ENCODE measurements around the gene ARID2. TPM values are rescaled to one million over a fixed set of nuclear protein-coding genes. Genes with fewer than 3 reads are reported as not detected.

Gene ARID2
- total RNA-seq, 2 experiments from 2014 or later: 33.2 to 33.4 TPM

GRCh38 chr12:45893240-45893639 is 163.7 kb downstream of the ARID2 start:
- TF ChIP-seq CTCF (IDR thresholded peaks at IDR 0.05): no peak

GRCh38 chr12:45895961-45896360 is 166.5 kb downstream of the ARID2 start:
- Mint-ChIP-seq H3K27ac (no peak overlapping the region), H3K9me3 (peaks cover 3% of the 10 kb centered on the region), H3K36me3 (ENCODE audit: low read depth) (peaks cover 50% of the 10 kb centered on the region), H3K27me3 (no peaks in the 10 kb centered on the region), H3K4me1 (ENCODE audit: low read depth) (peaks cover 28% of the 10 kb centered on the region), H3K4me3 (no peak overlapping the region)
- ChIA-PET POLR2A (no interaction called here), CTCF (interaction anchor here (1.4 kb wide), 1 partner anchor 352 kb away, joined by 3 read pairs; no protein-coding TSS in a partner anchor)
- intact Hi-C loops (cut with micrococcal nuclease): no loop called here
- TF ChIP-seq CTCF (IDR thresholded peaks at IDR 0.05): no peak
- no peak for ATAC-seq
- DNase-seq: no peak

More at GRCh38 chr12:45893240-45893639, 163.7 kb downstream of the ARID2 start:
- ATAC-seq: peak; percentile 45
- H3K9me3 Mint-ChIP-seq: peaks cover 3% of the 10 kb centered on the region
- peaks cover 43% of the 10 kb centered on the region for H3K36me3 Mint-ChIP-seq (ENCODE audit: low read depth)
- peaks cover 28% of the 10 kb centered on the region for H3K4me1 Mint-ChIP-seq (ENCODE audit: low read depth)
- H3K27ac Mint-ChIP-seq: no peak overlapping the region
- intact Hi-C loops (cut with micrococcal nuclease): no loop called here
- no peak overlapping the region for H3K4me3 Mint-ChIP-seq
- POLR2A ChIA-PET: interaction anchor here (0.9 kb wide), 1 partner anchor 14 kb away, joined by 3 read pairs; no protein-coding TSS in a partner anchor
- CTCF ChIA-PET: interaction anchor here (0.9 to 1.1 kb wide), 2 partner anchors 48 to 349 kb away, joined by 3 read pairs; no protein-coding TSS in a partner anchor
- no peaks in the 10 kb centered on the region for H3K27me3 Mint-ChIP-seq
- peak; percentile 11 for DNase-seq

GRCh38 chr12:45898094-45898493 is 168.6 kb downstream of the ARID2 start:
- Mint-ChIP-seq H3K27ac (no peak overlapping the region), H3K9me3 (peaks cover 3% of the 10 kb centered on the region), H3K4me3 (no peak overlapping the region), H3K27me3 (no peaks in the 10 kb centered on the region), H3K4me1 (ENCODE audit: low read depth) (peaks cover 12% of the 10 kb centered on the region), H3K36me3 (ENCODE audit: low read depth) (peaks cover 49% of the 10 kb centered on the region)
- intact Hi-C loops (cut with micrococcal nuclease): no loop called here
- POLR2A ChIA-PET: no interaction called here
- TF ChIP-seq CTCF (IDR thresholded peaks at IDR 0.05): no peak
- ATAC-seq (no peak), DNase-seq (no peak)
- CTCF ChIA-PET: no interaction called here

- Mint-ChIP-seq H3K27ac (no peak overlapping the region), H3K4me3 (no peak overlapping the region), H3K36me3 (ENCODE audit: low read depth) (peaks cover 9% of the 10 kb centered on the region), H3K27me3 (no peaks in the 10 kb centered on the region), H3K9me3 (no peaks in the 10 kb centered on the region), H3K4me1 (ENCODE audit: low read depth) (no peaks in the 10 kb centered on the region)
- no peak for ATAC-seq
- CTCF ChIA-PET: interaction anchor here (1.1 kb wide), 1 partner anchor 18 kb away, joined by 3 read pairs; no protein-coding TSS in a partner anchor
- intact Hi-C loops (cut with micrococcal nuclease): no loop called here
- POLR2A ChIA-PET: interaction anchor here (0.8 kb wide), 1 partner anchor 15 kb away, joined by 3 read pairs; no protein-coding TSS in a partner anchor
- no peak for DNase-seq
- no peak for TF ChIP-seq CTCF (IDR thresholded peaks at IDR 0.05)
Measured at GRCh38 chr12:45907955-45908354, 178.4 kb downstream of the ARID2 start.

GRCh38 chr12:45909041-45909713 is 179.7 kb downstream of the ARID2 start:
- H3K36me3 Mint-ChIP-seq (ENCODE audit: low read depth): peaks cover 7% of the 10 kb centered on the region
- CTCF ChIA-PET: no interaction called here

More at GRCh38 chr12:45909041-45909713, 179.7 kb downstream of the ARID2 start:
- H3K4me1 Mint-ChIP-seq (ENCODE audit: low read depth): no peaks in the 10 kb centered on the region
- POLR2A ChIA-PET: no interaction called here
- ATAC-seq (no peak), DNase-seq (no peak)
- intact Hi-C loops (cut with micrococcal nuclease): no loop called here
- no peak for TF ChIP-seq CTCF (IDR thresholded peaks at IDR 0.05)
- H3K27me3 Mint-ChIP-seq: no peaks in the 10 kb centered on the region
- H3K4me3 Mint-ChIP-seq: no peak overlapping the region
- H3K9me3 Mint-ChIP-seq: no peaks in the 10 kb centered on the region
- H3K27ac Mint-ChIP-seq: no peak overlapping the region
